NB4 (cell line): ENCODE results near the gene GALNS.

Experiments
- CTCF ChIP-seq: IDR thresholded peaks from one replicate; pipeline ENCODE4 v1.5.1; 2012; ENCODE audit warnings: low read depth, low read length
- MAX ChIP-seq: IDR thresholded peaks from 2 replicates; pipeline ENCODE4 v1.6.1; 2011; ENCODE audit warnings: low read depth, low read length
- POLR2A ChIP-seq: IDR thresholded peaks from 2 replicates; pipeline ENCODE4 v1.6.1; 2011; ENCODE audit warnings: mild to moderate bottlenecking; ENCODE audit not compliant: insufficient read length; ENCODE audit errors: extremely low read depth

GRCh38 chr16:88844419-88845036, 12.2 kb downstream of the GALNS start:
- TF ChIP-seq POLR2A (no peak), CTCF (peak; percentile 34), MAX (no peak)
